ENCODE measurements around the gene SERPINB7. TPM values are rescaled to one million over a fixed set of nuclear protein-coding genes. Genes with fewer than 3 reads are reported as not detected.

SERPINB7 gene
- total and polyA plus RNA-seq, 8 donors: 0.24 to 0.32 TPM; not detected in 6

DNA sequence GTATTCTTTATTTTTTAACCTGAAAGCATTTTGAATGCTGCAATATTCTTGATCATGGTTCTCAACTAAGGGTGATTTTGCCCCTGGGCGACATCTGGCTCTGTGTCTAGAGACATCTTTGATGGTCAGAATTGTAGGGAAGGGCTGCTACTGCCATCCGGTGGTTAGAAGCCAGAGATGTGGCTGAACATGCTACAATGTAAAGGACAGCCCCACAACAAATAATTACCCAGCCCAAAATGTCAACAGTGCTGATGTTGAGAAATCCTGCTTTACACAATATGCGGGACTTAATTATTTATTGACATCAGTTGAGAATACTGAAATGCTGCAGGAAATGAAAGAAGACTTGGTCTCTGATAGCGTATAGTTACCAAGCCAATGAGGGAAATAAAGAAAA, 74.8 kb downstream of the SERPINB7 start:
- H3K9me3 ChIP-seq: no peaks in the 10 kb centered on the region
- no peaks in the 10 kb centered on the region for H3K4me1 ChIP-seq
- TF ChIP-seq, protein P1, sequence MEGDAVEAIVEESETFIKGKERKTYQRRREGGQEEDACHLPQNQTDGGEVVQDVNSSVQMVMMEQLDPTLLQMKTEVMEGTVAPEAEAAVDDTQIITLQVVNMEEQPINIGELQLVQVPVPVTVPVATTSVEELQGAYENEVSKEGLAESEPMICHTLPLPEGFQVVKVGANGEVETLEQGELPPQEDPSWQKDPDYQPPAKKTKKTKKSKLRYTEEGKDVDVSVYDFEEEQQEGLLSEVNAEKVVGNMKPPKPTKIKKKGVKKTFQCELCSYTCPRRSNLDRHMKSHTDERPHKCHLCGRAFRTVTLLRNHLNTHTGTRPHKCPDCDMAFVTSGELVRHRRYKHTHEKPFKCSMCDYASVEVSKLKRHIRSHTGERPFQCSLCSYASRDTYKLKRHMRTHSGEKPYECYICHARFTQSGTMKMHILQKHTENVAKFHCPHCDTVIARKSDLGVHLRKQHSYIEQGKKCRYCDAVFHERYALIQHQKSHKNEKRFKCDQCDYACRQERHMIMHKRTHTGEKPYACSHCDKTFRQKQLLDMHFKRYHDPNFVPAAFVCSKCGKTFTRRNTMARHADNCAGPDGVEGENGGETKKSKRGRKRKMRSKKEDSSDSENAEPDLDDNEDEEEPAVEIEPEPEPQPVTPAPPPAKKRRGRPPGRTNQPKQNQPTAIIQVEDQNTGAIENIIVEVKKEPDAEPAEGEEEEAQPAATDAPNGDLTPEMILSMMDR (IDR thresholded peaks at IDR 0.05): no peak
- H3K27me3 ChIP-seq: no peaks in the 10 kb centered on the region
- no peak overlapping the region for H3K27ac ChIP-seq
- H3K4me3 ChIP-seq: no peak overlapping the region
- ATAC-seq (peak; percentile 51), DNase-seq (peak in 1 of 4 donors; percentile 1)
- no peaks in the 10 kb centered on the region for H3K36me3 ChIP-seq
- intact Hi-C loops (cut with DNase I): no loop called here

DNA sequence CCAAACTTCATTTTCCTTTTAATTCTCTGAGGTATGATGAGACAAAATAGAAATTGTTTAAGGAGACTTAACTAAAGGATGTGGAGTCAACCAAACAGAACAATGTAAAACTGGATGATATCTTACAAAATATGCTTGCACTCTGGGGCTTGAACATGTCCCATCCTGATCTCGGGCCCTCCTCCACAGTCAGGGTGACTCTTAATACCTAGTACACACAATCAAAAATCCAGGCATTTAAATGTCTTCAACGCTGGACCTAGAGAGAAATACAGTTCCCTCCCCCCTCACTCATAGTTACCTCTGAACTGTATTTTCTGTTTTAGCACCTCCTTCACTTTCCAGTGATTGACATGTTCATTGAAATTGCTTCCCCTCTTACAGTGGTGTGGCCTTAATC, 75.4 kb downstream of the SERPINB7 start:
- intact Hi-C loops (cut with DNase I): no loop called here
- Histone ChIP-seq H3K27ac (no peak overlapping the region), H3K36me3 (no peaks in the 10 kb centered on the region), H3K4me3 (no peak overlapping the region), H3K9me3 (no peaks in the 10 kb centered on the region), H3K27me3 (no peaks in the 10 kb centered on the region), H3K4me1 (no peaks in the 10 kb centered on the region)
- no peak for DNase-seq
- TF ChIP-seq, protein P1 (IDR thresholded peaks at IDR 0.05): no peak
- no peak for ATAC-seq

Other genes starting within 250 kb of the SERPINB7 start
- gene SERPINB12, start 233.0 kb upstream of the SERPINB7 start, total RNA-seq: not detected
- gene SERPINB12, start 233.0 kb upstream of the SERPINB7 start, polyA plus RNA-seq (ENCODE audit: insufficient read length in 6 of 6): not detected
- gene SERPINB13, start 188.1 kb upstream of the SERPINB7 start, total RNA-seq: not detected
- gene SERPINB13, start 188.1 kb upstream of the SERPINB7 start, polyA plus RNA-seq (ENCODE audit: insufficient read length in 6 of 6): not detected
- gene SERPINB4, start 131.2 kb upstream of the SERPINB7 start, total RNA-seq: under 1 TPM in 1 of 2 donors, not detected in 1; 0.42 TPM
- gene SERPINB4, start 131.2 kb upstream of the SERPINB7 start, polyA plus RNA-seq (ENCODE audit: insufficient read length in 6 of 6): not detected
- not detected for gene SERPINB3, start 113.5 kb upstream of the SERPINB7 start, total RNA-seq
- gene SERPINB3, start 113.5 kb upstream of the SERPINB7 start, polyA plus RNA-seq (ENCODE audit: insufficient read length in 6 of 6): not detected
- not detected for gene SERPINB11, start 72.5 kb upstream of the SERPINB7 start, total RNA-seq
- gene SERPINB11, start 72.5 kb upstream of the SERPINB7 start, polyA plus RNA-seq (ENCODE audit: insufficient read length in 6 of 6): not detected
- gene SERPINB2, start 112.3 kb downstream of the SERPINB7 start, total RNA-seq: 1 to 10 TPM; 1.1 to 3.5 TPM
- gene SERPINB2, start 112.3 kb downstream of the SERPINB7 start, polyA plus RNA-seq (ENCODE audit: insufficient read length in 6 of 6): under 1 TPM in 5 of 6 donors, not detected in 1; 0.13 to 0.49 (median 0.24) TPM
- gene SERPINB10, start 132.5 kb downstream of the SERPINB7 start, total RNA-seq: under 1 TPM in 1 of 2 donors, not detected in 1; 0.58 TPM
- gene SERPINB10, start 132.5 kb downstream of the SERPINB7 start, polyA plus RNA-seq (ENCODE audit: insufficient read length in 6 of 6): under 1 TPM; 0.10 to 0.48 (median 0.29) TPM
- 10 to 100 TPM in 1 of 2 donors, 1 to 10 TPM in 1; 4.7 to 10.8 TPM for gene HMSD, start 173.9 kb downstream of the SERPINB7 start, total RNA-seq
- gene HMSD, start 173.9 kb downstream of the SERPINB7 start, polyA plus RNA-seq (ENCODE audit: insufficient read length in 6 of 6): 1 to 10 TPM in 5 of 6 donors, under 1 TPM in 1; 0.63 to 2.7 (median 1.4) TPM
- 10 to 100 TPM; 16.9 to 26.7 TPM for gene SERPINB8, start 194.7 kb downstream of the SERPINB7 start, total RNA-seq
- 1 to 10 TPM; 3.3 to 4.9 (median 3.6) TPM for gene SERPINB8, start 194.7 kb downstream of the SERPINB7 start, polyA plus RNA-seq (ENCODE audit: insufficient read length in 6 of 6)

All from left lung (tissue), 10 donors.